ENCODE measurements around the gene PRDM8.

GRCh38 chr4:80189956-80190677 is 7.2 kb upstream of the PRDM8 start:
- no peak for TF ChIP-seq CTCF (IDR thresholded peaks at IDR 0.05)
- TF ChIP-seq POLR2A (IDR thresholded peaks at IDR 0.05): no peak

All from thyroid gland (tissue), 4 donors.